Endometrial microvascular endothelial cells (primary cell): ENCODE data around the gene TTC31. TPM values are rescaled to one million over a fixed set of nuclear protein-coding genes. Genes with fewer than 3 reads are reported as not detected.

Experiments used
- in situ Hi-C: cut with HindIII; loops from 2 replicates; pipeline ENCODE4 v1.10.0; 2017; ENCODE audit warnings: low sequenced_read_pairs, low pct_unique_long_range_greater_than_20kb; ENCODE audit errors: inconsistent ontology term
- total RNA-seq: library from RNA; depleted of rRNA; stranded (reverse); fragments of >200 nt; gene quantifications from one replicate; pipeline ENCODE4 v1.2.3, GENCODE V29; 2015; ENCODE audit errors: inconsistent ontology term

The TTC31 gene
- total RNA-seq, 1 donor from 2014 or later: 33.7 TPM

DNA sequence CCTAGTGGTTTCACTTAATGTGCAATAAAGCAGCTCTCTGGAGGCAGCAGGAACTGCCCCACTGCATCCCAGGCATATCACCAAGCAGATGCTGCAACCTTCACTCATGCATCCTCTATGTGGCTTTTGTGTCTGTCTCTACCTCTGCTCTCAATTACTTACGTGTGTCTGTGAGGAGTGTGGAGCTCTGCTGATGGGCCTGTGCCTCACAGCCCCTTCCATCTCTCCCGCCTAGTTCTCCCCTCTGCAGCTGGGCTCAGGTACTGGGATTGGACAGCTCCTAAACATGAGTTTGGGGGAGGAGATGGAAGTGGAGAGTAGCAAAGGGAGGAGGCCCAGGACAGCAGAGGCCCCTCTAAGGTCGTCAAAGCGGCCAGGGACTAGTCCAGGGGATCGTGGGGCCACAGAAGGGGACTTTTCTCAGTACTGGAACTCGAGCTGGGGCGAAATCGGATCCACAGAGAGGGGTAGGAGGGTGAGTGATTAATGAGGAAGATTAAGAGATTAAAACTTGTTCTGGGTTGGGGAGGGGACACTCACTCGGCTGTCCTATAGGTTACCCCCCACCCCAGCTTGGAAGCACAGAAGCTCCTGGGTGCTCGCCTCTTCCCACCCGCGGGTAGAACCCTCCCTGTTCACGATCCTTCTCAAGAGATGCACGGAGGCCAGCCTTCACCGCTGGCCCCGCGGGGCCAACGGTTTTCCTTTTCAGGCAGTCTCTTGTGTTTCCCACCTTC, 18.6 kb downstream of the TTC31 start:
- in situ Hi-C loops: no loop called here

DNA sequence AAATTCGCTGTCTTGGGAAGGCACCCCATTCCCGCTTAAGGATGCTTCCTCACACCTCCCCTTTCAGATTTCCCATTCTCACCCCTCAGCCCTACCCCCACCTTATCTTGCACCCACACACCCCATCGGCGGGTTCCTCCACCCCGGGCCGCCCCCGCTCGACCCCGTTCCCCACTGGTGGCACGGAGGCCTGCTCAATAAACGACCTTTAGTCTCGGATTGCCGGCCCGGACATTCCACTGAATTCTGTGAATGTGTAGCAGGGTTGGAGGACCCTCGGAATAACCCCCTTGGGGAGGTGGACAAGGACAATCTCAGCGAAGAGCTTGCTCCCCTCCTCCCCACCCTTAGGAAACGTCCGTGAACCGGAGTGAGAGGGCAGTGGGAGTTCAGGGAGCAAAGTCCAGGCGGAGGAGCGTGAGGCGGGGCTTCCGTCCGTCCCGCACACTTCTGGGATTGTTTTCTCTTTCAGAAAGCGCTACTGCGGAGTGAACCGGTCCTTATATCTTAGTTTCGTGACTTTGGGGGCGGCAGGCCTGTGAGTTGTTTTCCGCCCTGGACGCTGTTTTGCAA, 19.4 kb downstream of the TTC31 start:
- in situ Hi-C loops: no loop called here

DNA sequence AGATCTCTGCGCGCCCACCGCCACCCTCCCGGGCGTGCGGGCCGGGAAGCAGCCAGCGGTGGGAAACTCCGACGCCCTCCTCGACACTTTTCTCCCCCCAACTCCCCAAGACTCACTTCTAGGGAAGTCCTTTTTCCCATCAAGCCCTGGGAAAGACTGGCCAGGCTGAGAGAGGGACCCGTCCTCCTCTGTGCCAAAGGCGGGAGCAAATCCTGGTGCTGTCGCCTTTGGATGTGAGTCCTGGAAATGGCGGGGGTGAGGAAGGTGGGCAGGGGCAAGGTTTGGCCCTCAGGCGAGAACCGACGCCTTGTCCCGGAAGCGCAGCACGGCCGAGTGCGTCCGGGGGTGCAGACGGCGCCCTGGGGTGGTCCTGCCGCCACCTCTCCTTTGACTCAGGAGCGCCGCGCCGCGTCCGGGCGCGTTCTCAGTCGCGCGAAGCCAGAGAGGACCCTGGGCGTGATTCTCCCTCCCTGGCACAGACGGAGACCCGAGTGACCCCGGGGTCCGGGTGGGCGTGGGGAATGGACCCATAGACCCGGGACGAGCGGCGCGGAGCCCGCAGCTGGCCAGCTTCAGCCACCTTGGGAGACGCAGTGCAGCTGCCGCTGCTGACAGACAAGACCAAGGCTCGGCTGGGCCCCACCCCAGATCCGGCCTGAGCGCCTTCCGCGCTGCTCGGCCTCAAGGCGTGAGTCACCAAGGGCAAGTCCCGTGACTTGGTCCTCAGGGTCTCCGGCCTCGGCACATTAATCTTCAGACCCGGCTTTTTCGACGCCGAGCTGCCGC, 20.0 kb downstream of the TTC31 start:
- in situ Hi-C loops: no loop called here

DNA sequence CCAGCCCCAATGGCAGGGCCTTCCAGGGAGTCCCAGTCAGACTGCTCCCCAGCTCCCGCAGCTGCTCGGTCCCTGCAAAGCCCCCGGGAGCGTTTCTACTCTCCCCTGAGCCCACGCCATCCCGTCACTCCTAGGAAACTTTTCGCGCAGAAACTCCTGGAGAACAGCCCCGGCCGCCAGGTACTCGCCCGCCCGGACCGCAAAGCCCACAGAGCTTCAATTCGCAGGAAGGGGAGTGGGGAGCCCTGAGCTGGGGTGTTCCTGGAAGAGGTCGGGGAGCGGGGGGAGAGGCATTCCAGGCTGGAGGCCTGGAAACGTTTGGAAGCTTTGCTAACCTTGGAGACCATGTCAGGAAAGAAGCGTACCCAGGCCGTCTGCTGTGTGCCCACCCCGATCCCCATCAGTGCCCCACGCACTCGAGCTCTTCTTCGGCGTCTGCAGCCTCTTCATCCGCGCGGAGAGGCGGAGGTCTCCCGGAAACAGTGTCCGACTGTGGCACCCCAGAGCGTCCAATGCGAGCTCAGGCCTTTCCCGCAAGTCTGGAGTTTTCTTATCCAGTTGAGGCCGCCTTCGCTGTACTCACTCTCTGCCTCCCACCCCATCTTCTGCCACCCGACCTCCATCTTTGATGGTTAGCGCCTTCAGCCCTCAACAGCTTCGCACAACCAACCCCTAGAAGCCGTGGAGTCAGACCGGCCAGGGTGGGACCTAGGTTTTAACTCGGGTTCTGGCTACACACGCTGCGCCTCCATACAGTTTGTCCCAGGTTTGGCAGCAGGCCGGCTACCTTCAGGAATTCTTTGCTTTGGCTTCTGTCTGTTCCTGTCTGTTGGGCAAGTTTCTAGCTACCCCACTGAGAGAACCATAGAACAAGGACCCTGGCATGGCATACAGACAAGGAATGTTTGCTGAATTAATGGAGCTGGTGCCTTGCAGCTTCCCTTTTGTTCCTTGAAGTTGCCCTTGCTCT, 20.9 kb downstream of the TTC31 start:
- in situ Hi-C loops: no loop called here

DNA sequence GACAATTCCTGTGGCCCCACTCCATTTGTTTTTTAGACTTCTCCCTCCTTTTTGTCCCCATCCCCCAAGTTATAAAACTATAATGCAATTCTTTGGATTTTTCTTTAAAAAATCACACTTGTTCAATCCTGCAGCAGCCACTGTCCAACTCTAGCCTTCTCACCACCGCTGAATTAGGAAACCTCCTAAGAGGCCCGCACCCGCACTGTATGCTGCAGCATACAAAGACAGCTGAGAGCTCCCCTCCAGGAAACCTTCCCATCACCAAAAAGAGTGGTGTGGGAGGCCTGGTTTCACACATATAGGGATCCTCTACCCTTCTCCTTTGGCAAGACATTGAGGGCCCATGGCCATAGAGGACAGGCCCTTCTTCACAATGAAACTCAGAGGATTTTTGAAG, 21.7 kb downstream of the TTC31 start:
- in situ Hi-C loops: no loop called here

DNA sequence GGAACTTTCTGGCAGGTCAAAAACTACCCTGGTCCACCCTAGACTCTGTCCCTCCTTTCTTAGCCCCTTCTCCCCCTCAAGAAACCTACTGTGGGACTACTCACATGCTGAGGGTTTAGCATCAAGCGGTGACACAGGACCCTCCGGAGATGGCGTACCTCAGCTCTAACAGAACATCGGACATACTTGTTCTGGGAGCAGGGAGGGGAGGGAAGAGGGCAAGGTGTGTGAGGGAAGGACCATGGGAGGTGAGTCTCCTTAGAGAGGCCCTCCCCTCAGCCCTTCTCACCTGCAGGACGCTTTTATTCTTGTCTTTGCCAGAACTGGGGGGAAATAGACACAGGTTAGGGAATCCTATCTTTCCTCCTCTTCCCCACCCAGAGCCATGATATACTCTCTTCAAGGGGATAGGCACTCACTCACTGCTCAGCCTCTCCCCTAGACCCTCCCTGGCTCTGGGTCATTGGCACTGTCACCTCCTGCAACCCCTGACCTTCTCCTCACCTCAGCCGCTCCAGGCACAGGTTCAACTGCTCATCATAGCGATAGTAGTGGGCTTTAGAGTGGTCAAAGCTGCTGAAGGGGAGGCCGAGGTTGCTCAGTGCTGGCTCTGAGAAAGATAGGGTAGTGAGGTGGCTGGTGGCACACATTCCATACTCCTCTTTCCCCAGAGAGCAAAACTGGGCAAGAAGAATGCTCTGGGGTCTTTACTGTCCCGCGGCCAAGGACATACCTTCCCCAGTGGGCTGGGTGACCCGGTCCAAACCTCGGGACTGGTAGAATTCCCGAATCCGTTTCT, 22.8 kb downstream of the TTC31 start:
- in situ Hi-C loops: no loop called here

DNA sequence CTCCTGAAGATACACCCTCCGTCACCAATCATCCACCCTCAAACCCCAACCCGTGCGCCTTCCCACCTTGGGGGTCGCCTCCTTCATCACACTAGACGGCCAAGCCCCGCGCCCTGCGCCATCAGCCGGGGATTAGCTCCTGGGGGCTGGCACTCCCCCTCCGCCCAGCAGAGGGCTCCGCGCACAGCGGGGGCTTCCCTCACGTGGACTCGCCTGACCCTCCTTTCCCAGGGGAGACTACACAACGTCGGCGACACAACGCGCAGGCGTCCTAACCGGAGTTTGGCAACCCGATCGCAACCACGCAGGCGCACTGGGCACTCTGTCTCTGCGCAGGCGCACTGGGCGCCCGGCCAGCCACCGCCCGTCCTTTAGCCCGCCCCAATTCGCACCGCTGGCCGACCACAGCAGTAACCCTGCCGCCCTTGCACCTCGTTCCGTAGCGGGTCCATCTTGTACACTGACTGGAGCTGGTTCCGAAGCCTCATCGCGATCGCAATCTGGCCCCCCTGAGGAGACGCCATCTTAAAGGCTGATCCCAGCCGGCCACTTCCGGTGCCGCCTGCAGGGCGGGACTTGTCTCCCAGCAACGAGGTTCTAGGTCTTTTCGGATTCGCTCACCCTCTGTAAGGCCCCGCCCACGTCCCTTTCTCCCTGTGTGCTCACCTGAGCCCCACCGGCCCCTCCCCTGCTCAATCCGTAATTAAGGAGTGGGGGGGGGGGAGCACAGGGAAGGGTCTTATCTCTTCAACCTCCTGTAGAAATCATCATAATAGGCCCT, 24.5 kb downstream of the TTC31 start, which contains the start of gene PCGF1:
PCGF1 (minus strand) TSS at position 551 of the 781 bp plus-strand sequence; CDS start at position 524, 27 bp downstream.
- in situ Hi-C loops: no loop called here

DNA sequence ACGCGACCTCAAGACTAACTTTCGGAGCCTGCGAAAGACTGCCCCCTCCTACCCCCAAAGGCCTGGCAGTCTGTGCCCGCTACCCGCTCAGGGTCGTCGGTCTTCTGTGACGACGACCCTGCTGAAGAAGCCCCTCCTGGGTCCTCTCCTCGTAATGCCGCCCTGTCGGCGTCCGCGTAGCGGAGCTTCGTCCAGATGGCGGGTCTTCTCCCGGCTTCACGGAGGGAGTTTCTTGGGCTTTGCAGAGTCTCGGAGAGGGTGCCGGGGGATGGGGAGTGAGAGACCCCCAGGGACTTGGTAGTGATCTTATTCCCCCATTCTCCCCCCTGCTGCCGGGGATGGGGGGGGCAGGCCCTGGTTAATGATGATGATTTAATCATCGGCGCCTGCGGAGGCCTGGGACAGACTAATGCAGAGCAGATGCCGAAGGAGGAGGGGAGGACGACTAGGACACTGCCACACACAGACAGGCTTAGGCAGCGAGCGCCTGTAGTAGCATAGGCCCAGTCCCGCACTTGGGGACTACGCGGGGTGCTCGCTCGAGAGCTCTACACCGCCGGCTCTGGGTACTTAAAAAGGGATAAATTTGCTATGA, 25.1 kb downstream of the TTC31 start:
- in situ Hi-C loops: no loop called here

DNA sequence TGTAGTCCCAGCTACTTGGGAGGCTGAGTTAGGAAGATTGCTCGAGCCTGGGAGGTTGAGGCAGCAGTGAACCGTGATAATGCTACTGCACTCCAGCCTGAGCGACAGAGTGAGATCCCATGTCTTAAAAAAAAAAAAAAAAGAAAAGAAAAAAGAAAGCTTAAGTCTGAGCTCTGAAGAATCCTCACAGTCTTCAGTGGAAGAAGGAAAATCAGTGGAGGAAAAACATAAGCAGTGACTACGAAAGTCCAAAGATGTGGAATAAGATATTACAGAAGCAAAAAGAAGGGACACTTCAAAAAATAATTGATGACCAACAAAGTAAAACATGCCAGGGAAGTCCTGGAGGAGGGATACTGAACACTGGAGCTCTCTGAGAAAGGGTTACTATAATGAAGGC, 27.4 kb downstream of the TTC31 start:
- in situ Hi-C loops: no loop called here

DNA sequence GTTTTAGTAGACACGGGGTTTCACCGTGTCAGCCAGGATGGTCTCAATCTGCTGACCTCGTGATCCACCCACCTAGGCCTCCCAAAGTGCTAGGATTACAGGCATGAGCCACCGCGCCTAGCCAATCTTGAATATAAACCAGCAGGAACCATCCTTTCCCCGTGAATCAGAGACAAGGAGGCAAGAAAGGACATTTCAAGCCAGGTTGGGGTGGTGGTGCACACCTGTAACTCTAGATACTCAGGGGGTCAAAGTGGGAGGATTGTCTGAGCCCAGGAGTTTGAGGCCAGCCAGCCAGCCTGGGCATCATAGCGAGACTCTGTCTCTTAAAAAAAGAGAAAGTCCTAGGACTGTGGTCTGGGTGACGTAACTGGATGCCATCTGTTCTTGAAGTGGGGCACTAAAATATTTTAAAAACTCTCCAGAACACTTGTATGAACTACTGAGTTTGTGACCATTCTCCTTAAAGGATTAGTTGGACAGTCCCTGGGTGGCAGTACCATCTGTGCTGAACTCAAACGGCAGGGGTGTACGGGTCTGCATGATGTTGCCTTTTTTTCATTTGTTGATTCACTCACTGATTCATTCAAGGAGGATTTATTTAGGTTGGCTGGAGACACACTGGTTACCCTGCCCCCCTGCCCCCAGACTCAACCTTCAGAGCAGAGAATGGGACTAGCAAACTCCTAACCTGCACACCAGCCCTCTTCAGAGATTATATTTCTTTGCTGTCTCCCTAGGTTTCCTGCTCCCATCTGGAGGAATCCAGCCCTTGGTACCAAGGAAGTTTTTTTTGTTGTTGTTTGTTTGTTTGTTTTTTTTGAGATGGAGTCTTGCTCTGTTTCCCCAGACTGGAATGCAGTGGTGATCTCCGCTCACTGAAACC, 28.5 kb downstream of the TTC31 start:
- in situ Hi-C loops: no loop called here

DNA sequence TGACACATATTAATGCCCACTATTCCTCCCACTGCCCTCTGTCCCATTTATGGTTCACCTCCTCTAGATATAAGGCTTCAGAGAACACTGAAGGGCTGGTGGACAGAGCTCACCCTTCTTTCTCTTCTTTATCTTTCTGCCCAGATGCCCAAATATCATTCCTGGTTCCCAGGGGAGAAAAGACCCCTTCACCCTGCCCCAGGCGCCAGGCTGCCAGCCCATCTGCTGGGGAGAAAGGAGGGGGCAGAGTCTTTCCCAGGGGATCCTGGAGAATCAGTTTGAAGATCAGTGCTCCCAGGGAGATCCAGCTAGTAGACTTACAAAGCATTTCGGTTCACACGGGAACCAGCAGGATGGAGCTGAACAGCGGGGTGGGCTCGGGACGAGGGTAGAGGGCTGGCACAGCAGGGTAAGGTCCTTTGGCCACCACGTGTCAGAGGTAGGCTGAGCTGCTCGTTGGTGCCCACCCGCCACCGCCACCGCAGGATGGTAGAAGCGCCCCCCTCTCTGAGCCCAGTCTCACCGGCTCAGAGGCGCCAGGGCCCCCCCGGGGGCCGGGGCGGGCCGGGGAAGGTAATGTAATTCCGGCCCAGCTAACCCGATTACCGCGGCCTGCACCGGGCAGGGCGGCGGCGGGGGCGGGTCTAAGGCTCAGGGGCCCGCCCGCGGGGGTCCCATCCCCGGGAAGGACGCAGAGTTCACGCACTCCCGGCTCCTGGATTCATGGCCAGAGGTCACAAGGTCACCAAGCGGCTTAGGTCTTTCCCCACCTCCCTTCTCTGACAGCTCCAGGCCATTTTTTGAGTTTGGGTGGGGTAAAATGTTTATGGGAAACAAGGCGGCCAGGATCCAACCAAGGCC, 30.1 kb downstream of the TTC31 start:
- in situ Hi-C loops: no loop called here

DNA sequence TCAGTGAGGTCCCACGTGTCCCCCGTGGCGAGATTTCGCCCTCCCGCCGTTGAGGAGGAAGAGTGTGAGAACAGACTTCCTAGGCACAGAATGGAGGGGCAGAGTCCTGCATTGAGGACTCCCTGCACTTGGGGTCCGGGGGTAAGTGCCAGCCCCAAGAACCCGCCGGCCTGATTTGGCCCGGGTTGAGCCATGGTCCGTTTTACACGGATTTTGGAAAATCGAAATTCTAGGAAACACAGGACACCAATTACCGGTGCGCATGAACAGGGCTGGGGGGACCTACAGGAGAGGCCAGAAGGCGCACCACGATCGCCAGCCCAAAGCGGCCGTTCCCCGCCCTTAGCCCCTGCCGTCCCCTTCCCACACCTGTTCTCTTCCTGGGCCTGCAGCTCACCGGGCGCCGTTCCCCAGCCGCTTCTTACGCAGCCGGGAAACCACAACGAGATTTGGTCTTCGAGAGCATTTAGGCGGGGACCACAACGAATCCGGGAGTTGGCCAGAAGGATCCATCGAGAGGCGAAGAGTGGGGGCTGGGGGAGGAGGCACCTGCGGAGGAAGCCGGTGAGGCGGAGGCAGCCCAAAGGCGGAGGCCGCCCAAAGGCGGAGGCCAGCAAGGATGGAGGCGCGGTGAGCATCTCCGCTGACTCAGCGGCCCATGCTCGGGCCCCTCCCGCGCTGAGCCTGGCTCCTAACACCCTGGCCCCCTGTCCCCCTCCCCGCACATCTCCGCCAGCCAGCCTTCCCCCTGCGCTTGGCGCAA, 30.9 kb downstream of the TTC31 start:
- in situ Hi-C loops: no loop called here

DNA sequence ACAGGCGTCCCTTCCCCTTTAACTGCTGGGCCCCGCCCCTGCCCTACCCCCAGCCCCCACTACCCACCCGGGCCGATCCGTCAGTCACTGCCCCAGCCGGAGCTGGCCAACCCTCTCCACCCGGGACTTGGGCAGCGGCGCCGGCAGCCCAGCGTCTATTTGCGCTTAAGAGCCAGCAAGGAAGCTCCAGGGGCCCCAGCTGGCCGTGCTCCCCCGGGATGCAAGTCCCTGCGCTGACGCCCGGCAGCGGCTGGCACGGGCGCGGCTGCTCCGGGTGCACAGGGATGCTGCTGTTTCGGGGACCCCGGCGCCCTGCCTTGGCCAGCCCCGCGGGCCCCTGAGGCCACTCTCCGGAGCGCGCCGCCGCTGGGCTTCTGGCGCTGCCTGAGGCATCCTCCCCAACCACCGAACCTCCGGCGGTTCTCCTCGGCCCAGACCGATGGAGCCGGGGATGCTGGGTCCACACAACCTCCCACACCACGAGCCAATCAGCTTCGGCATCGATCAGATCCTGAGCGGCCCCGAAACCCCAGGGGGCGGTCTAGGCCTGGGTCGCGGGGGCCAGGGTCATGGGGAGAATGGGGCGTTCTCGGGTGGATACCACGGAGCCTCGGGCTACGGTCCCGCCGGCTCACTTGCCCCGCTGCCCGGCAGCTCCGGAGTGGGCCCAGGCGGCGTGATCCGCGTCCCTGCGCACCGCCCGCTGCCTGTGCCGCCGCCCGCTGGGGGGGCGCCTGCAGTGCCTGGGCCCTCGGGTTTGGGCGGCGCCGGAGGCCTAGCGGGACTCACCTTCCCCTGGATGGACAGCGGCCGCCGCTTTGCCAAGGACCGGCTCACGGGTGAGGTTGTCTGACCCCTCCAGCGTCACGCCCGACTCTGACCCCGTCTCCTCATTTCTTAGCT, 31.7 kb downstream of the TTC31 start, which contains the start of gene TLX2:
TLX2 (plus strand) TSS at position 83 of the 903 bp plus-strand sequence; CDS start at position 440, 357 bp downstream.
- in situ Hi-C loops: no loop called here
